Measurements from ENCODE around the gene ATF6. TPM values are rescaled to one million over a fixed set of nuclear protein-coding genes. Genes with fewer than 3 reads are reported as not detected.
A peak's percentile ranks its signal among the peaks of the same experiment; 100 is the strongest.

ATF6 gene
- total RNA-seq, 5 donors from 2014 or later (not counting 1 experiment from before 2014, with no cell fraction given): 18.7 to 27.6 (median 21.9) TPM

- no peaks in the 10 kb centered on the region for H3K36me3 Mint-ChIP-seq
- no peaks in the 10 kb centered on the region for H3K9me3 Mint-ChIP-seq
- H3K27me3 Mint-ChIP-seq: peaks cover 3 to 7% of the 10 kb centered on the region in 2 donors
- CTCF ChIA-PET: interaction anchor here (0.5 to 6.3 kb wide), 7 partner anchors 10 to 297 kb away, joined by 3 to 34 read pairs (median 6); partner anchors contain the start of gene DUSP12 (in 1 of the 2)
- no peak overlapping the region for H3K4me3 ChIP-seq (ENCODE audit: control insufficient read depth in 1 of 2, extremely low read depth in 1 of 2, low read length in 1 of 2)
- no peak for ATAC-seq (replicated peaks in 1 of 4)
- DNase-seq: no peak
- H3K9me3 ChIP-seq: no peaks in the 10 kb centered on the region
- H3K4me1 Mint-ChIP-seq: peaks cover 25 to 43% (median 31%) of the 10 kb centered on the region in 3 donors
- H3K27ac Mint-ChIP-seq: peak overlapping the region in 1 of 2 donors; percentile 57
- WGBS (ENCODE audit: insufficient coverage): no CpG with 5 or more reads among the region's 8 CpGs
- no peaks in the 10 kb centered on the region for H3K36me3 ChIP-seq (ENCODE audit: control insufficient read depth in 2 of 2, extremely low read depth in 1 of 2, insufficient read depth in 1 of 2, low read length in 1 of 2)
- POLR2A ChIA-PET: no interaction called here
- no peak overlapping the region for H3K27ac ChIP-seq (ENCODE audit: low read length)
- H3K4me3 Mint-ChIP-seq: peak overlapping the region in 1 of 3 donors; percentile 2
- no peaks in the 10 kb centered on the region for H3K27me3 ChIP-seq (replicated peaks in 1 of 2; ENCODE audit: control insufficient read depth in 2 of 2, extremely low read depth in 1 of 2, insufficient read depth in 2 of 2, low read length in 1 of 2)
- peaks cover 0 to 26% of the 10 kb centered on the region in 2 experiments for H3K4me1 ChIP-seq (ENCODE audit: control insufficient read depth in 1 of 2, extremely low read depth in 1 of 2, insufficient read depth in 2 of 2, low read length in 2 of 2)
Measured at GRCh38 chr1:161739865-161740566, 26.1 kb upstream of the ATF6 start.

DNA sequence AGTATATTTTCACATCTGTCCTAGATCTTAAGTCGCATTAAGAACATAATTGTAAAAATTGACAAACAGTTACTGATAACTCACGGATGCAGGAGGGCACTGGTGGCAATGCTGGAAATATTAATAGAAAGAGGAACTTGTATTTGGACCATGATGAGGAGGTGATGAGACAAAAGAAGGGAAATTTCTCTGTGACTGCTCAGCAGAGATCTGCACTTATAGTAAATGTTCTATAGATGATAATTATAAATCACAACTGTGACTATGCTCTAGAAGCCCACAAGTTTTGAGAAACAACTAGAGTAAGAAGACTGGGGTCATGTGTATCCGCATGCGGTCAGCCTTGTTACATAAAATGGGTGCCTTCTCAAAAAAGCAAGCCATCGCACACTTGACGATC lies 25.2 kb upstream of the ATF6 start:
- H3K4me1 Mint-ChIP-seq: peaks cover 25 to 43% (median 32%) of the 10 kb centered on the region in 3 donors
- ChIA-PET CTCF (interaction anchor here (0.6 to 6.3 kb wide), 14 partner anchors 9 to 296 kb away, joined by 3 to 34 read pairs (median 4); partner anchors contain the start of gene DUSP12 (in 1 of the 2)), POLR2A (interaction anchor here (0.5 to 1.2 kb wide), 2 partner anchors 8 to 1890 kb away, joined by 3 read pairs; partner anchors contain the start of gene DUSP12 (in 1 of the 2))
- H3K27me3 Mint-ChIP-seq: peaks cover 3 to 4% of the 10 kb centered on the region in 2 donors
- Histone ChIP-seq H3K36me3 (ENCODE audit: control insufficient read depth in 2 of 2, extremely low read depth in 1 of 2, insufficient read depth in 1 of 2, low read length in 1 of 2) (no peaks in the 10 kb centered on the region), H3K4me1 (ENCODE audit: control insufficient read depth in 1 of 2, extremely low read depth in 1 of 2, insufficient read depth in 2 of 2, low read length in 2 of 2) (peaks cover 0 to 26% of the 10 kb centered on the region in 2 experiments), H3K9me3 (no peaks in the 10 kb centered on the region), H3K4me3 (ENCODE audit: control insufficient read depth in 1 of 2, extremely low read depth in 1 of 2, low read length in 1 of 2) (no peak overlapping the region), H3K27ac (ENCODE audit: low read length) (no peak overlapping the region), H3K27me3 (replicated peaks in 1 of 2; ENCODE audit: control insufficient read depth in 2 of 2, extremely low read depth in 1 of 2, insufficient read depth in 2 of 2, low read length in 1 of 2) (no peaks in the 10 kb centered on the region)
- H3K36me3 Mint-ChIP-seq: no peaks in the 10 kb centered on the region
- WGBS (ENCODE audit: insufficient coverage): 100% methylated on average over 1 of the region's 6 CpGs
- peak overlapping the region in 1 of 2 donors; percentile 41 for H3K27ac Mint-ChIP-seq
- H3K4me3 Mint-ChIP-seq: no peak overlapping the region
- ATAC-seq (replicated peaks in 1 of 4): no peak
- DNase-seq: no peak
- no peaks in the 10 kb centered on the region for H3K9me3 Mint-ChIP-seq

DNA sequence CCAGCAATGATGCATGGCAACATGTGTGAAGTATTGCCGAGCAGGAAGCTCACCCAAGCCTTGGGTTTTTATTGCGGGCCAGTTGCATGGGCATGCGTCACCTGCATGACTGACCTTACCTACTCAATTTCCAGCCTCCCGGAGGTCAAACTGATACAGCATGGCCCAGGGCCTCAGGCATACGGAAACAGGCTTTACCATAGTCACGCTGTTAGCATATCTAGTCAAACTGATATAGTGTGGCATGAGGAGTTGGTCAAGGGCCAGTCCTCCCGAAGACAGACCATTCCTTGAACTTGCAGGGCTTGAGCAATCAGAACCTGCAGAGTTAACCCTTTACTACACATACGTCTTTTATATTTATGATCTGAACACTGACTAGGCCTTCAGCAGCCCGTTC lies 22.9 kb upstream of the ATF6 start:
- POLR2A ChIA-PET: interaction anchor here in 1 of 2 donors (0.6 kb wide), 1 partner anchor 63 kb away, joined by 5 read pairs; no protein-coding TSS in a partner anchor

DNA sequence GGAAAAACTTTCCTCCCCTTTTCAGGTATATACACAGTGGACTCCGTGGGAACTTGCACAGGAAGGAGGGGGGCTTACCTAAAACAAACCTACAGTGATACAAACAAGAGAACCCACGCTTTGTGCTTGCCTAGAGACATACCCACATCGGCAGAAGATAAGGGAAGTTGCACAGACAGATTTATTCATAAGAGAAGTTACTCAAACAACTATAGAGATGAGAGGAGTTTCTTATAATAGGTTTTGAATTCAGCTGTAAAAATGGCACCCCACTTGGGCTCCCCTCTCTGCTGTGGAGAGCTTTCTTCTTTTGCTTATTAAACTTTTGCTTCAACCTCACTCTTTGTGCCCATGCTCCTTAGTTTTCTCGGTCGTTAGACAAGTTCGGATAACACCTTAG lies 18.3 kb upstream of the ATF6 start:
- ATAC-seq (replicated peaks in 1 of 4): no peak
- Histone ChIP-seq H3K9me3 (no peaks in the 10 kb centered on the region), H3K4me3 (ENCODE audit: control insufficient read depth in 1 of 2, extremely low read depth in 1 of 2, low read length in 1 of 2) (no peak overlapping the region), H3K4me1 (ENCODE audit: control insufficient read depth in 1 of 2, extremely low read depth in 1 of 2, insufficient read depth in 2 of 2, low read length in 2 of 2) (peaks cover 0 to 14% of the 10 kb centered on the region in 2 experiments), H3K27me3 (replicated peaks in 1 of 2; ENCODE audit: control insufficient read depth in 2 of 2, extremely low read depth in 1 of 2, insufficient read depth in 2 of 2, low read length in 1 of 2) (no peaks in the 10 kb centered on the region), H3K27ac (ENCODE audit: low read length) (no peak overlapping the region), H3K36me3 (ENCODE audit: control insufficient read depth in 2 of 2, extremely low read depth in 1 of 2, insufficient read depth in 1 of 2, low read length in 1 of 2) (peaks cover 0 to 9% of the 10 kb centered on the region in 2 donors)
- H3K36me3 Mint-ChIP-seq: no peaks in the 10 kb centered on the region
- H3K4me1 Mint-ChIP-seq: peaks cover 36 to 44% (median 41%) of the 10 kb centered on the region in 3 donors
- ChIA-PET CTCF (no interaction called here), POLR2A (no interaction called here)
- DNase-seq: no peak
- H3K27ac Mint-ChIP-seq: peak overlapping the region in 1 of 2 donors; percentile 31
- no peaks in the 10 kb centered on the region for H3K9me3 Mint-ChIP-seq
- WGBS (ENCODE audit: insufficient coverage): no CpG with 5 or more reads among the region's 6 CpGs
- H3K4me3 Mint-ChIP-seq: peak overlapping the region in 1 of 3 donors; percentile 98
- H3K27me3 Mint-ChIP-seq: peaks cover 3% of the 10 kb centered on the region in 2 donors

More for the DNA sequence above, 22.9 kb upstream of the ATF6 start:
- no peak overlapping the region for H3K27ac ChIP-seq (ENCODE audit: low read length)
- no peaks in the 10 kb centered on the region for H3K9me3 Mint-ChIP-seq
- CTCF ChIA-PET: interaction anchor here in 1 of 2 donors (0.6 kb wide), 1 partner anchor 23 kb away, joined by 3 read pairs; no protein-coding TSS in a partner anchor
- ATAC-seq (replicated peaks in 1 of 4) (no peak), DNase-seq (no peak)
- no peaks in the 10 kb centered on the region for H3K36me3 ChIP-seq (ENCODE audit: control insufficient read depth in 2 of 2, extremely low read depth in 1 of 2, insufficient read depth in 1 of 2, low read length in 1 of 2)
- H3K4me3 ChIP-seq (ENCODE audit: control insufficient read depth in 1 of 2, extremely low read depth in 1 of 2, low read length in 1 of 2): no peak overlapping the region
- H3K9me3 ChIP-seq: no peaks in the 10 kb centered on the region
- H3K4me1 ChIP-seq (ENCODE audit: control insufficient read depth in 1 of 2, extremely low read depth in 1 of 2, insufficient read depth in 2 of 2, low read length in 2 of 2): peaks cover 0 to 26% of the 10 kb centered on the region in 2 experiments
- no peak overlapping the region for H3K27ac Mint-ChIP-seq
- H3K4me3 Mint-ChIP-seq: no peak overlapping the region
- no peaks in the 10 kb centered on the region for H3K27me3 ChIP-seq (replicated peaks in 1 of 2; ENCODE audit: control insufficient read depth in 2 of 2, extremely low read depth in 1 of 2, insufficient read depth in 2 of 2, low read length in 1 of 2)
- 93% methylated on average over 9 of the region's 9 CpGs for whole genome bisulfite sequencing (ENCODE audit: insufficient coverage)
- no peaks in the 10 kb centered on the region for H3K36me3 Mint-ChIP-seq
- H3K27me3 Mint-ChIP-seq: peaks cover 3% of the 10 kb centered on the region in 2 donors
- peaks cover 34 to 48% (median 38%) of the 10 kb centered on the region in 3 donors for H3K4me1 Mint-ChIP-seq

- peak within 1 kb of the TSS; percentile 98 to 99 (median 99) for H3K4me3 Mint-ChIP-seq
- H3K36me3 ChIP-seq (ENCODE audit: control insufficient read depth in 2 of 2, extremely low read depth in 1 of 2, insufficient read depth in 1 of 2, low read length in 1 of 2): peaks cover 6 to 27% of the 10 kb centered on the region in 2 donors
- WGBS (ENCODE audit: insufficient coverage): 0% methylated on average over 60 of the region's 65 CpGs
- peaks cover 43 to 44% (median 43%) of the 10 kb centered on the region in 3 donors for H3K4me1 Mint-ChIP-seq
- peak within 1 kb of the TSS; percentile 96 to 98 for H3K27ac Mint-ChIP-seq
- CTCF ChIA-PET: interaction anchor here in 1 of 2 donors (0.6 to 1.8 kb wide), 11 partner anchors 9 to 584 kb away, joined by 3 to 12 read pairs (median 4); no protein-coding TSS in a partner anchor
- H3K27me3 Mint-ChIP-seq: peaks cover 2 to 3% of the 10 kb centered on the region in 2 donors
- POLR2A ChIA-PET: interaction anchor here (0.5 to 0.9 kb wide), 5 partner anchors 8 to 365 kb away, joined by 3 to 4 read pairs (median 3); no protein-coding TSS in a partner anchor
- H3K27ac ChIP-seq (ENCODE audit: low read length): peak within 1 kb of the TSS; percentile 60
- peaks cover 13% of the 10 kb centered on the region for H3K36me3 Mint-ChIP-seq
- no peaks in the 10 kb centered on the region for H3K9me3 Mint-ChIP-seq
- H3K4me1 ChIP-seq (ENCODE audit: control insufficient read depth in 1 of 2, extremely low read depth in 1 of 2, insufficient read depth in 2 of 2, low read length in 2 of 2): peaks cover 0 to 14% of the 10 kb centered on the region in 2 experiments
- H3K9me3 ChIP-seq: no peaks in the 10 kb centered on the region
- DNase-seq (peak; percentile 70 to 90 (median 81)), ATAC-seq (replicated peaks in 1 of 4) (peak; percentile 98 to 100 (median 99))
- peak within 1 kb of the TSS; percentile 72 to 92 for H3K4me3 ChIP-seq (ENCODE audit: control insufficient read depth in 1 of 2, extremely low read depth in 1 of 2, low read length in 1 of 2)
- H3K27me3 ChIP-seq (replicated peaks in 1 of 2; ENCODE audit: control insufficient read depth in 2 of 2, extremely low read depth in 1 of 2, insufficient read depth in 2 of 2, low read length in 1 of 2): no peaks in the 10 kb centered on the region
Measured at GRCh38 chr1:161749509-161750407, 16.4 kb upstream of the ATF6 start, which contains the start of gene DUSP12. Gene DUSP12, plus strand, starts transcription at chr1:161749786. Its CDS starts 16 bp downstream, at chr1:161749802.
